ENCODE data around the gene DOCK8. TPM values are rescaled to one million over a fixed set of nuclear protein-coding genes. Genes with fewer than 3 reads are reported as not detected.
A peak's percentile ranks its signal among the peaks of the same experiment; 100 is the strongest.

DOCK8 gene
- total RNA-seq, 2 experiments from 2014 or later: 370 to 374 TPM

DNA sequence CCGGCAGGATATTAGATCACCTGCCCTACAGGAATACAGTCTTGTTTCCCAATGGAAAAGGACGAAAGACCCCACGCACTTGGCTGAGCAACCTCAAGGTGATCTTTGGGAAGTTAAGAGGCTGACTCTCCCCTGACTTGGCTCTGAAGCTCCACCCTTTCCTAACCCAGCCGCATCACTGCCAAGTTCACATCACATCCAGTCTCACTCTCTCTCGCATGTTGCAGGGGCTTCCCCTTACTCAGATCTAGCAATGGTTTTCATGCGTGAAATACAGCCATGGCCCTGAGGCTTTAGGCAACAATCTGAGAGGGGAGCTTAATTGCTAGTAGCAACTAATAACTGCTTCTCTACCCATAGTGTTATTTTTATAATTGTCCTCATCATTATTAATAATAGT is 211.6 kb downstream of the DOCK8 start:
- no peaks in the 10 kb centered on the region for H3K9me3 Mint-ChIP-seq
- peaks cover 77% of the 10 kb centered on the region for H3K36me3 Mint-ChIP-seq (ENCODE audit: low read depth)
- H3K4me3 Mint-ChIP-seq: no peak overlapping the region
- no peaks in the 10 kb centered on the region for H3K27me3 Mint-ChIP-seq
- H3K27ac Mint-ChIP-seq: no peak overlapping the region
- no peak for DNase-seq
- ChIA-PET CTCF (interaction anchor here (0.7 to 1.2 kb wide), 3 partner anchors 34 to 334 kb away, joined by 3 to 6 read pairs (median 3); no protein-coding TSS in a partner anchor), POLR2A (no interaction called here)
- H3K4me1 Mint-ChIP-seq: no peaks in the 10 kb centered on the region

DNA sequence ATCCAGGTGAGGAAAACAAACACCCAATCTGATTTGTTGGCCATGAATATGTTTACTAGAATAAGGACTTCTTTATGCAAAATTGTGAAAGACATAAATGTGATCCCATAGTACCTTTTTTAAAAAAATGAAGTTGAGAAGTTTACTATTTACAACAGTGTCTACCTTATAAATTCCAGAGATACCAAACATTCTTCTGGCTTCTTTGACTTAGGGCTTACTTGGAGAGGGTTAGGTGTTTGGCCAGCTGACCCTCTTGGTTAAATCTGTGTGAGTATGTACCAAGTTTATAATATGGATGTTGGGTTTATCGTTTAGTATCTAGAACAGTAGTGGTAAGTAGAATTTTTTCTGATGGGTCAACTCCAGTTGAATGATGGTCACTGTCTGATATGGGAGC is 212.3 kb downstream of the DOCK8 start:
- no peaks in the 10 kb centered on the region for H3K4me1 Mint-ChIP-seq
- H3K4me3 Mint-ChIP-seq: no peak overlapping the region
- no peak for DNase-seq
- ChIA-PET POLR2A (no interaction called here), CTCF (no interaction called here)
- no peaks in the 10 kb centered on the region for H3K27me3 Mint-ChIP-seq
- no peak overlapping the region for H3K27ac Mint-ChIP-seq
- peaks cover 75% of the 10 kb centered on the region for H3K36me3 Mint-ChIP-seq (ENCODE audit: low read depth)
- H3K9me3 Mint-ChIP-seq: no peaks in the 10 kb centered on the region

- POLR2A ChIA-PET: interaction anchor here (2.0 kb wide), 1 partner anchor 10 kb away, joined by 5 read pairs; no protein-coding TSS in a partner anchor
- Mint-ChIP-seq H3K27me3 (no peaks in the 10 kb centered on the region), H3K4me1 (no peaks in the 10 kb centered on the region), H3K9me3 (no peaks in the 10 kb centered on the region), H3K36me3 (ENCODE audit: low read depth) (peaks cover 78% of the 10 kb centered on the region), H3K4me3 (no peak overlapping the region), H3K27ac (no peak overlapping the region)
- CTCF ChIA-PET: no interaction called here
- no peak for DNase-seq
Observed at GRCh38 chr9:431701-432100, 217.0 kb downstream of the DOCK8 start.

DNA sequence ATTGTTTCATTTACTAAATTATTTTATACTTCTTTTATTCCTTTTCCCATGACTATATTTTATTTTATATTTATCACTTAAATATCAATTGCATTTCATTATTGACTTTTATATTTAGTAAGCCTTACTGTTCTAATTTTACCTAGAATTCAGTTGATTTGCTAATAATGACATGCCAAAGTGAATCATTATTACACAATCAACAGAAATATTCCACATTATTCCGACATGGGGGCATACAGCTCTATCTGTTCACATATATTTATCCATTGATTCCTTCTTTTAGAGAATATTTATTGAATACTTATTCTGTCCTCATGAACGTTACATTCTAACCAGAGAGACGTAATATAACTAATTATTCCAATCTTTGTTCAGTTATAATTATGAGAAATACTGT is 221.8 kb downstream of the DOCK8 start:
- POLR2A ChIA-PET: interaction anchor here (1.4 kb wide), 1 partner anchor 11 kb away, joined by 6 read pairs; no protein-coding TSS in a partner anchor
- Mint-ChIP-seq H3K27ac (no peak overlapping the region), H3K27me3 (no peaks in the 10 kb centered on the region), H3K4me1 (no peaks in the 10 kb centered on the region), H3K36me3 (ENCODE audit: low read depth) (peaks cover 90% of the 10 kb centered on the region), H3K9me3 (no peaks in the 10 kb centered on the region), H3K4me3 (no peak overlapping the region)
- CTCF ChIA-PET: no interaction called here
- DNase-seq: no peak

- H3K27ac Mint-ChIP-seq: no peak overlapping the region
- POLR2A ChIA-PET: interaction anchor here (0.9 kb wide), 1 partner anchor 10 kb away, joined by 4 read pairs; no protein-coding TSS in a partner anchor
- H3K4me1 Mint-ChIP-seq: no peaks in the 10 kb centered on the region
- no peak for DNase-seq
- H3K4me3 Mint-ChIP-seq: no peak overlapping the region
- no peaks in the 10 kb centered on the region for H3K9me3 Mint-ChIP-seq
- no peaks in the 10 kb centered on the region for H3K27me3 Mint-ChIP-seq
- H3K36me3 Mint-ChIP-seq (ENCODE audit: low read depth): peaks cover 90% of the 10 kb centered on the region
- CTCF ChIA-PET: interaction anchor here (0.8 kb wide), 1 partner anchor 9 kb away, joined by 3 read pairs; no protein-coding TSS in a partner anchor
Observed at GRCh38 chr9:437066-437465, 222.4 kb downstream of the DOCK8 start.

DNA sequence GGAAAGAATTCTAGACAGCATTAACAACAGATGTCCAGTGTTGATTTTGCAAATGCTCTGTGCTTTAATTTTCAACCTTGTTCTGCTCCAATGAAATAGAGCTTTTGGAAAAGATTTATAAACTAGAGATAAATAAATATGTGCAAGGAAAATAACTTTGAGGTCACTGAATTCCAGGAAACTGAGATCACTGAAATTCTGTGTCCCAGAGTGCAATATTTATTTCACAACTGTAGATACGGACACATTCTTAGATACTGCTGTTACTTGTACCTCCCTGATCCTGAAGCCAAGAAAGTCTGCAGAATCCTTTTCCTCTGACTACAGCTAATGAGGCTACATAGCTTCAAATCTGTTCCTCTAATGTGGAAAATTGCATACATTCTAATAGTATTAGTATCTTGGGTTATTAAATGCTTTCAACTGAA is 222.9 kb downstream of the DOCK8 start:
- H3K27me3 Mint-ChIP-seq: no peaks in the 10 kb centered on the region
- H3K27ac Mint-ChIP-seq: no peak overlapping the region
- ChIA-PET POLR2A (interaction anchor here (0.6 to 0.9 kb wide), 2 partner anchors 10 to 23 kb away, joined by 4 read pairs; no protein-coding TSS in a partner anchor), CTCF (interaction anchor here (0.8 kb wide), 1 partner anchor 9 kb away, joined by 3 read pairs; no protein-coding TSS in a partner anchor)
- no peaks in the 10 kb centered on the region for H3K4me1 Mint-ChIP-seq
- no peaks in the 10 kb centered on the region for H3K9me3 Mint-ChIP-seq
- no peak overlapping the region for H3K4me3 Mint-ChIP-seq
- peaks cover 91% of the 10 kb centered on the region for H3K36me3 Mint-ChIP-seq (ENCODE audit: low read depth)
- no peak for DNase-seq

DNA sequence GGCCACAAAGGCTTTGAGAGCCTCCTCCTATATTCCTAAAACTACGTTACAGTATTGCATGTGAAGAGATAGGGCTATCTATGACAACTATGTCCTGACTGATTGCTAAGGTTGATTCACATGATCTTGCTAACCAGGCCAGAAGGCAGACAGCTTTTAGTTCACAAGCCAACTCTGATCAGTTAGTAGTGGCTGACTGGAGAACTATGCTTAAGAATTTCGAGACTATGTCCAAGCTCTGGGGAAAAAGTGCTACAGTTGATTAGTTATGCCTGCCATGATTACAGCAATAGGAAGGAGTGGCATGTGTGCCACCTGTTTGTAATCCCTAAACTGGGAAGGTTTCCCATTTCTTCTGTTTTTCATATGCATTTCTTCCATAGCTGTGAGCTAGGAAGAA is 223.4 kb downstream of the DOCK8 start:
- POLR2A ChIA-PET: interaction anchor here (0.6 kb wide), 1 partner anchor 22 kb away, joined by 4 read pairs; no protein-coding TSS in a partner anchor
- H3K4me3 Mint-ChIP-seq: no peak overlapping the region
- H3K27me3 Mint-ChIP-seq: no peaks in the 10 kb centered on the region
- H3K27ac Mint-ChIP-seq: no peak overlapping the region
- H3K36me3 Mint-ChIP-seq (ENCODE audit: low read depth): peaks cover 91% of the 10 kb centered on the region
- no peaks in the 10 kb centered on the region for H3K4me1 Mint-ChIP-seq
- H3K9me3 Mint-ChIP-seq: no peaks in the 10 kb centered on the region
- CTCF ChIA-PET: no interaction called here
- DNase-seq: no peak

GRCh38 chr9:438961-439768 is 224.5 kb downstream of the DOCK8 start:
- H3K36me3 Mint-ChIP-seq (ENCODE audit: low read depth): peaks cover 93% of the 10 kb centered on the region
- DNase-seq: no peak
- ChIA-PET POLR2A (interaction anchor here (0.7 to 1.1 kb wide), 2 partner anchors 9 to 63 kb away, joined by 3 read pairs; no protein-coding TSS in a partner anchor), CTCF (interaction anchor here (2.1 kb wide), 1 partner anchor 21 kb away, joined by 5 read pairs; no protein-coding TSS in a partner anchor)
- H3K27ac Mint-ChIP-seq: no peak overlapping the region
- no peaks in the 10 kb centered on the region for H3K27me3 Mint-ChIP-seq
- H3K4me3 Mint-ChIP-seq: no peak overlapping the region
- H3K9me3 Mint-ChIP-seq: no peaks in the 10 kb centered on the region
- peaks cover 8% of the 10 kb centered on the region for H3K4me1 Mint-ChIP-seq

- Mint-ChIP-seq H3K27me3 (no peaks in the 10 kb centered on the region), H3K9me3 (no peaks in the 10 kb centered on the region), H3K4me3 (no peak overlapping the region), H3K4me1 (peaks cover 25% of the 10 kb centered on the region), H3K36me3 (ENCODE audit: low read depth) (peaks cover 94% of the 10 kb centered on the region), H3K27ac (no peak overlapping the region)
- ChIA-PET CTCF (interaction anchor here (2.1 kb wide), 1 partner anchor 19 kb away, joined by 5 read pairs; no protein-coding TSS in a partner anchor), POLR2A (no interaction called here)
- DNase-seq: no peak
Observed at GRCh38 chr9:441126-441525, 226.5 kb downstream of the DOCK8 start.

- CTCF ChIA-PET: interaction anchor here (1.0 to 3.1 kb wide), 2 partner anchors 15 to 85 kb away, joined by 5 to 10 read pairs; no protein-coding TSS in a partner anchor
- Mint-ChIP-seq H3K27me3 (no peaks in the 10 kb centered on the region), H3K27ac (peak overlapping the region; percentile 81), H3K9me3 (no peaks in the 10 kb centered on the region), H3K4me1 (peaks cover 52% of the 10 kb centered on the region), H3K36me3 (ENCODE audit: low read depth) (peaks cover 93% of the 10 kb centered on the region), H3K4me3 (no peak overlapping the region)
- POLR2A ChIA-PET: interaction anchor here (1.1 kb wide), 1 partner anchor 25 kb away, joined by 4 read pairs; no protein-coding TSS in a partner anchor
- DNase-seq: no peak
Observed at GRCh38 chr9:444528-444927, 229.9 kb downstream of the DOCK8 start.

- H3K27me3 Mint-ChIP-seq: no peaks in the 10 kb centered on the region
- ChIA-PET POLR2A (no interaction called here), CTCF (interaction anchor here (1.0 to 3.1 kb wide), 2 partner anchors 15 to 85 kb away, joined by 5 to 10 read pairs; no protein-coding TSS in a partner anchor)
- peaks cover 54% of the 10 kb centered on the region for H3K4me1 Mint-ChIP-seq
- no peaks in the 10 kb centered on the region for H3K9me3 Mint-ChIP-seq
- no peak for DNase-seq
- H3K36me3 Mint-ChIP-seq (ENCODE audit: low read depth): peaks cover 93% of the 10 kb centered on the region
- H3K27ac Mint-ChIP-seq: peak overlapping the region; percentile 81
- no peak overlapping the region for H3K4me3 Mint-ChIP-seq
Observed at GRCh38 chr9:445033-445432, 230.4 kb downstream of the DOCK8 start.

DNA sequence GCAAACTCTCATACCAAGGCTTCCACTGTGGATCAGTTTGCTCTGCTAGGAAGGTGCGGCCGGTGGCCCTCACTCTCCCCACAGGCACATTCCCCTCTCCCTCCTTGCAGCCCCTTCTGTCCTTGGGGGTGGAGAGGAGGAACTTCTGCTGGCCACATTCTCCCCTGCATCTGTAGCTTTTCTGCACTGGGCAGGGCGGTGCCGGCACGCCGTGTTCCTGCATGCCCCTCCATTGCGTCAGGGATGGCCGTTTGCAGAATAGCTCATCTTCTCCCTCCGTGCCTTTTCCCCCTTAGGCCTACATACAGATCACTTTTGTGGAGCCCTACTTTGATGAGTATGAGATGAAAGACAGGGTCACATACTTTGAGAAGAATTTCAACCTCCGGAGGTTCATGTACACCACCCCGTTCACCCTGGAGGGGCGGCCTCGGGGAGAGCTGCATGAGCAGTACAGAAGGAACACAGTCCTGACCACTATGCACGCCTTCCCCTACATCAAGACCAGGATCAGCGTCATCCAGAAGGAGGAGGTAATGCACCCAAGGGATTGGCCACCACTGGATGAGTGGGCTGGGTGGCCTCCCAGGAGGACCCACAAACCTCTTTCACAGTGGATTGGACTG is 231.5 kb downstream of the DOCK8 start:
- no peak overlapping the region for H3K4me3 Mint-ChIP-seq
- peaks cover 91% of the 10 kb centered on the region for H3K36me3 Mint-ChIP-seq (ENCODE audit: low read depth)
- ChIA-PET POLR2A (interaction anchor here (0.8 to 3.5 kb wide), 4 partner anchors 9 to 48 kb away, joined by 3 to 45 read pairs (median 15); no protein-coding TSS in a partner anchor), CTCF (interaction anchor here (0.7 to 3.9 kb wide), 8 partner anchors 9 to 261 kb away, joined by 3 to 33 read pairs (median 4); no protein-coding TSS in a partner anchor)
- H3K27ac Mint-ChIP-seq: peak overlapping the region; percentile 81
- H3K9me3 Mint-ChIP-seq: no peaks in the 10 kb centered on the region
- H3K27me3 Mint-ChIP-seq: no peaks in the 10 kb centered on the region
- no peak for DNase-seq
- peaks cover 54% of the 10 kb centered on the region for H3K4me1 Mint-ChIP-seq

All from activated CD4-positive, alpha-beta memory T cell treated with anti-CD3 and anti-CD28 coated beads, Interleukin-2, amount 10 ng/mL, durations not matched to agents 7 days and 5 days (primary cell).